GM23338 (cell line): ENCODE results near the gene NRIP3. TPM values are rescaled to one million over a fixed set of nuclear protein-coding genes. Genes with fewer than 3 reads are reported as not detected.
"Not testable (repeated sequence)": the region's sequence is repeated elsewhere in the genome, so short reads cannot be mapped to it uniquely, and the experiment has no call there.

Experiments
- ATAC-seq: fragments of 200-7000 bp; cut with Tn5 transposase; 3 replicates; pipeline ENCODE4 v1.9.1; 2020
- DNase-seq: peaks from one replicate; pipeline ENCODE4 v3.0.0-alpha.2; 2015; ENCODE audit warnings: low spot score
- H2AFZ ChIP-seq: fragments of 200-600 bp; sonication (generic); 2 replicates; pipeline ENCODE4 v1.8.0; 2016; ENCODE audit warnings: antibody characterized with exemption, mild to moderate bottlenecking, moderate library complexity
- H3F3A ChIP-seq: fragments of 200-600 bp; sonication (generic); replicated peaks from 2 replicates; pipeline ENCODE4 v1.8.0; 2017; ENCODE audit warnings: antibody characterized with exemption, mixed run types, low read depth
- H3K27ac ChIP-seq: fragments of 200-600 bp; sonication (generic); 2 replicates; pipeline ENCODE4 v1.6.1; 2016; ENCODE audit warnings: low read depth
- H3K27me3 ChIP-seq: fragments of 200-600 bp; sonication (generic); 2 replicates; pipeline ENCODE4 v1.8.0; 2016; ENCODE audit warnings: mild to moderate bottlenecking, mixed run types, moderate library complexity; ENCODE audit not compliant: insufficient read depth
- H3K36me3 ChIP-seq: fragments of 200-600 bp; sonication (generic); 2 replicates; pipeline ENCODE4 v1.8.0; 2016; ENCODE audit warnings: mild to moderate bottlenecking; ENCODE audit not compliant: insufficient read depth
- H3K4me1 ChIP-seq: fragments of 200-600 bp; sonication (generic); 2 replicates; pipeline ENCODE4 v1.8.0; 2016; ENCODE audit warnings: mild to moderate bottlenecking, moderate library complexity; ENCODE audit not compliant: insufficient read depth
- H3K4me2 ChIP-seq: fragments of 200-600 bp; sonication (generic); 2 replicates; pipeline ENCODE4 v1.7.1; 2017; ENCODE audit warnings: mixed run types
- H3K4me3 ChIP-seq: fragments of 200-600 bp; sonication (generic); 2 replicates; pipeline ENCODE4 v1.6.1; 2016; ENCODE audit warnings: mixed run types
- H3K79me2 ChIP-seq: fragments of 200-600 bp; sonication (generic); replicated peaks from 2 replicates; pipeline ENCODE4 v1.8.0; 2017; ENCODE audit warnings: mild to moderate bottlenecking; ENCODE audit not compliant: insufficient read depth
- H3K9me2 ChIP-seq: fragments of 200-600 bp; sonication (generic); 2 replicates; pipeline ENCODE4 v1.8.0; 2017; ENCODE audit not compliant: insufficient read depth
- H4K20me1 ChIP-seq: fragments of 200-600 bp; sonication (generic); replicated peaks from 2 replicates; pipeline ENCODE4 v1.8.0; 2017; ENCODE audit warnings: mild to moderate bottlenecking; ENCODE audit not compliant: insufficient read depth
- H3K27ac Mint-ChIP-seq: 2 replicates; pipeline ENCODE4 v1.8.0; 2020; ENCODE audit warnings: inconsistent platforms, mild to moderate bottlenecking, moderate library complexity, mixed read lengths
- H3K27me3 Mint-ChIP-seq: 3 replicates; pipeline ENCODE4 v1.8.0; 2022; ENCODE audit warnings: low read depth, mild to moderate bottlenecking, moderate library complexity, mixed read lengths, inconsistent platforms; ENCODE audit not compliant: insufficient read depth, poor library complexity
- H3K36me3 Mint-ChIP-seq: 3 replicates; pipeline ENCODE4 v1.8.0; 2021; ENCODE audit warnings: low read depth, mild to moderate bottlenecking, inconsistent platforms, moderate library complexity, mixed read lengths
- H3K4me1 Mint-ChIP-seq: 3 replicates; pipeline ENCODE4 v1.8.0; 2020; ENCODE audit warnings: mild to moderate bottlenecking, inconsistent platforms, mixed read lengths
- H3K4me3 Mint-ChIP-seq: 3 replicates; pipeline ENCODE4 v1.8.0; 2021; ENCODE audit warnings: moderate library complexity, mild to moderate bottlenecking, inconsistent platforms, mixed read lengths
- H3K9me3 Mint-ChIP-seq: 3 replicates; pipeline ENCODE4 v1.8.0; 2020; ENCODE audit warnings: moderate library complexity, mild to moderate bottlenecking, inconsistent platforms, mixed read lengths
- EZH2 ChIP-seq: fragments of 200-600 bp; sonication (generic); IDR thresholded peaks from one replicate; pipeline ENCODE4 v1.8.0; 2017; ENCODE audit warnings: antibody characterized with exemption, mild to moderate bottlenecking, low read depth; ENCODE audit not compliant: unreplicated experiment
- JUNB ChIP-seq: IDR thresholded peaks from one replicate; pipeline ENCODE4 v1.6.1; 2016; ENCODE audit warnings: antibody characterized with exemption; ENCODE audit not compliant: unreplicated experiment
- NANOG ChIP-seq: IDR thresholded peaks from 2 replicates; pipeline ENCODE4 v1.6.1; 2016; ENCODE audit warnings: antibody characterized with exemption, borderline replicate concordance
- POLR2AphosphoS5 ChIP-seq: IDR thresholded peaks from 2 replicates; pipeline ENCODE4 v1.6.1; 2016; ENCODE audit warnings: antibody characterized with exemption, low read depth
- ZNF114 ChIP-seq: fragments of 250-450 bp; sonication (Bioruptor Pico); IDR thresholded peaks from 2 replicates; pipeline ENCODE4 v1.5.0; 2020; ENCODE audit warnings: mild to moderate bottlenecking, moderate library complexity
- ZNF331 ChIP-seq: fragments of 250-450 bp; sonication (Bioruptor Pico); IDR thresholded peaks from 2 replicates; pipeline ENCODE4 v1.5.0; 2020; ENCODE audit warnings: low read depth, mild to moderate bottlenecking, moderate library complexity
- polyA plus RNA-seq: library from polyadenylated mRNA; unstranded; fragments of >200 nt; fragmentation: Nextera tagmentation; extraction: Ambion mirVana; gene quantifications from 2 replicates; pipeline ENCODE4 v1.2.1, GENCODE V29; 2016
- total RNA-seq: library from RNA; depleted of rRNA; stranded (reverse); fragments of >200 nt; shearing (Covaris generic); gene quantifications from 2 replicates; pipeline ENCODE4 v1.2.3, GENCODE V29; 2014
- TF ChIP-seq, protein P1 (sequence below): IDR thresholded peaks from 2 replicates; pipeline ENCODE4 v1.6.1; 2016; ENCODE audit warnings: antibody characterized with exemption
- TF ChIP-seq, protein P2 (sequence below), 2 experiments: fragments of 200-600 bp in 1 of 2; sonication (generic) in 1 of 2; conservative IDR thresholded peaks; 2 replicates each; pipeline versions ENCODE4 v1.5.1 to v1.6.1; 2016 to 2017; ENCODE audit warnings: antibody characterized with exemption in 2 of 2, low read depth in 2 of 2, mild to moderate bottlenecking in 2 of 2, moderate library complexity in 1 of 2
- TF ChIP-seq, protein P3 (sequence below): fragments of 250-450 bp; sonication (Bioruptor Pico); IDR thresholded peaks from 2 replicates; pipeline ENCODE4 v1.5.0; 2020; ENCODE audit warnings: mild to moderate bottlenecking, moderate library complexity

The NRIP3 gene
- total and polyA plus RNA-seq, 2 experiments from 2014 or later: 3.0 to 7.9 TPM

DNA sequence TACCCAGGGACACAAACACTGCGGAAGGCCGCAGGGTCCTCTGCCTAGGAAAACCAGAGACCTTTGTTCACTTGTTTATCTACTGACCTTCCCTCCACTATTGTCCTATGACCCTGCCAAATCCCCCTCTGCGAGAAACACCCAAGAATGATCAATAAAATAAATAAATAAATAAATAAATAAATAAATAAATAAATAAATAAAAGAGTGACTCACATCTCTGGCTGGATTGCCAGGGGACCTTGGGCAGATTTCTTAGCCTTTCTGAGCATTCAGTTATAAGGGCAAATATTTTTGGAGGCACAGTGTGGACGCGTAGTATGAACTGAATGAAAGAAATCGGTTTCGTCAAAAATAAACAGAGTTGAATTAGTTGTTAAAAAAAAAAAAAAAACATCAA is 24.4 kb downstream of the NRIP3 start:
- H3K27ac ChIP-seq, H3K4me1 Mint-ChIP-seq, H3K9me3 Mint-ChIP-seq, H3K9me2 ChIP-seq, H2AFZ ChIP-seq, H3K27ac Mint-ChIP-seq, H3K27me3 ChIP-seq, H4K20me1 ChIP-seq, H3K36me3 ChIP-seq, ATAC-seq, DNase-seq, H3K27me3 Mint-ChIP-seq, H3K36me3 Mint-ChIP-seq, H3K4me2 ChIP-seq, H3K4me3 ChIP-seq, H3K79me2 ChIP-seq, H3K4me3 Mint-ChIP-seq, H3F3A ChIP-seq, H3K4me1 ChIP-seq: not testable (repeated sequence)

DNA sequence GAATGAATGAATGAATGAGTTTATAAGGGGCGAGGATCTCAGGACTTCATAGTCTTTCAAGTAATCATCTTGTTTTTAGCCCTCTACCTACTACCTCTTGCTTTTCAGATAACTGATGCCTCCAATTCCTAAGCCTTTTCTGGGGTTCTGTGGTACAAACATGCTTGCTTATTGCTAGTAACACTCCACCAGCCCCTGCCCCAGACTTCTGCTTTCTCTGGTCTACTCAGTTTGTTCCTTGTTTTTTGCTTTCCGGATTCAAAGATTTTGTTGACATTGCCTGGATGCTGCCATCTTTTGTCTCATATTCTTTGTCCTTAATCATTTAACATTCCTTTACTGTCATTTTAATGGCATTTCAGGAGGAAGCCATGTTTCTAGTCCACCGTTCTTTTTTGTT is 30.7 kb downstream of the NRIP3 start:
- H3K36me3 ChIP-seq: no peaks in the 10 kb centered on the region
- no peak overlapping the region for H3K27ac Mint-ChIP-seq
- H4K20me1 ChIP-seq: no peaks in the 10 kb centered on the region
- H3K4me1 Mint-ChIP-seq: peaks cover 3% of the 10 kb centered on the region; the same call in 2 of the 3 replicates
- no peaks in the 10 kb centered on the region for H3K79me2 ChIP-seq
- no peak for DNase-seq
- no peaks in the 10 kb centered on the region for H3K9me2 ChIP-seq
- H3K27me3 ChIP-seq: no peaks in the 10 kb centered on the region
- H3K4me3 Mint-ChIP-seq: no peak overlapping the region
- H3K4me1 ChIP-seq: no peaks in the 10 kb centered on the region
- H3K36me3 Mint-ChIP-seq: peaks cover 7% of the 10 kb centered on the region; the same call in 2 of the 3 replicates
- ATAC-seq: no peak
- H3K4me3 ChIP-seq: no peak overlapping the region
- no peak overlapping the region for H3K4me2 ChIP-seq
- H3F3A ChIP-seq: no peaks in the 10 kb centered on the region
- TF ChIP-seq POLR2AphosphoS5 (no peak), EZH2 (no peak)
- TF ChIP-seq, protein P1, sequence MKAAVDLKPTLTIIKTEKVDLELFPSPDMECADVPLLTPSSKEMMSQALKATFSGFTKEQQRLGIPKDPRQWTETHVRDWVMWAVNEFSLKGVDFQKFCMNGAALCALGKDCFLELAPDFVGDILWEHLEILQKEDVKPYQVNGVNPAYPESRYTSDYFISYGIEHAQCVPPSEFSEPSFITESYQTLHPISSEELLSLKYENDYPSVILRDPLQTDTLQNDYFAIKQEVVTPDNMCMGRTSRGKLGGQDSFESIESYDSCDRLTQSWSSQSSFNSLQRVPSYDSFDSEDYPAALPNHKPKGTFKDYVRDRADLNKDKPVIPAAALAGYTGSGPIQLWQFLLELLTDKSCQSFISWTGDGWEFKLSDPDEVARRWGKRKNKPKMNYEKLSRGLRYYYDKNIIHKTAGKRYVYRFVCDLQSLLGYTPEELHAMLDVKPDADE: no peak
- H3K9me3 Mint-ChIP-seq: peaks cover 10% of the 10 kb centered on the region
- H3K27me3 Mint-ChIP-seq: no peaks in the 10 kb centered on the region
- H2AFZ ChIP-seq: no peak overlapping the region
- H3K27ac ChIP-seq: no peak overlapping the region

DNA sequence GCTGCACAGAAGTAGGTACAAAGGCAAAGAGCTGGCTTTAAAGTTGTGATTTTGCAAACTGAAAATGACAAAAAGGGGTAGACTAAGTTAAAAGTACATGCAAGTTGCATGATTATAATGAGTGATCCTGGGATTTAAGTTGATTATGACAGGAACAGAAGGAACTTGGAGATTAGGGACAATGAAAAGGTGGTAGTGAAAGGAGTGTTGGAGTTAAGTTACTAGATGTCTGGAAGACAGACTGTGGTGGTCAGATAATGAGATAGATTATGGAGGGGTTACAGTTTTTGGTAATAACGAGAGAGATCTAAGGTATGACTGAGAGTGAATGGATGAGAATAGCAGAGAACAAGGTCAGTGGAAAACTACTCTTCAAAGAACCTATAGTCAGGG is 31.9 kb downstream of the NRIP3 start:
- no peaks in the 10 kb centered on the region for H3K4me1 ChIP-seq
- H3K9me2 ChIP-seq: no peaks in the 10 kb centered on the region
- H3K27me3 ChIP-seq: no peaks in the 10 kb centered on the region
- peaks cover 5% of the 10 kb centered on the region; the same call in 2 of the 3 replicates for H3K36me3 Mint-ChIP-seq
- peaks cover 3% of the 10 kb centered on the region; the same call in 2 of the 3 replicates for H3K4me1 Mint-ChIP-seq
- no peaks in the 10 kb centered on the region for H4K20me1 ChIP-seq
- H3K4me3 Mint-ChIP-seq: no peak overlapping the region
- no peak overlapping the region for H3K4me2 ChIP-seq
- H3K27me3 Mint-ChIP-seq: no peaks in the 10 kb centered on the region
- ATAC-seq: no peak
- H3K36me3 ChIP-seq: no peaks in the 10 kb centered on the region
- no peak overlapping the region for H3K4me3 ChIP-seq
- no peak overlapping the region for H3K27ac Mint-ChIP-seq
- no peaks in the 10 kb centered on the region for H3K79me2 ChIP-seq
- no peak for DNase-seq
- H3F3A ChIP-seq: no peaks in the 10 kb centered on the region
- H2AFZ ChIP-seq: no peak overlapping the region
- H3K27ac ChIP-seq: no peak overlapping the region
- H3K9me3 Mint-ChIP-seq: peaks cover 5% of the 10 kb centered on the region
- no peak for TF ChIP-seq ZNF331 (CRISPR knock-in tag)
- no peak for TF ChIP-seq JUNB
- TF ChIP-seq, protein P2, sequence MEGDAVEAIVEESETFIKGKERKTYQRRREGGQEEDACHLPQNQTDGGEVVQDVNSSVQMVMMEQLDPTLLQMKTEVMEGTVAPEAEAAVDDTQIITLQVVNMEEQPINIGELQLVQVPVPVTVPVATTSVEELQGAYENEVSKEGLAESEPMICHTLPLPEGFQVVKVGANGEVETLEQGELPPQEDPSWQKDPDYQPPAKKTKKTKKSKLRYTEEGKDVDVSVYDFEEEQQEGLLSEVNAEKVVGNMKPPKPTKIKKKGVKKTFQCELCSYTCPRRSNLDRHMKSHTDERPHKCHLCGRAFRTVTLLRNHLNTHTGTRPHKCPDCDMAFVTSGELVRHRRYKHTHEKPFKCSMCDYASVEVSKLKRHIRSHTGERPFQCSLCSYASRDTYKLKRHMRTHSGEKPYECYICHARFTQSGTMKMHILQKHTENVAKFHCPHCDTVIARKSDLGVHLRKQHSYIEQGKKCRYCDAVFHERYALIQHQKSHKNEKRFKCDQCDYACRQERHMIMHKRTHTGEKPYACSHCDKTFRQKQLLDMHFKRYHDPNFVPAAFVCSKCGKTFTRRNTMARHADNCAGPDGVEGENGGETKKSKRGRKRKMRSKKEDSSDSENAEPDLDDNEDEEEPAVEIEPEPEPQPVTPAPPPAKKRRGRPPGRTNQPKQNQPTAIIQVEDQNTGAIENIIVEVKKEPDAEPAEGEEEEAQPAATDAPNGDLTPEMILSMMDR (conservative IDR thresholded peaks at IDR 0.05; ENCODE audit: low read depth in 2 of 2): no peak
- TF ChIP-seq POLR2AphosphoS5: no peak
- no peak for TF ChIP-seq EZH2
- TF ChIP-seq NANOG: no peak
- no peak for TF ChIP-seq ZNF114 (CRISPR knock-in tag)
- TF ChIP-seq, protein P3, sequence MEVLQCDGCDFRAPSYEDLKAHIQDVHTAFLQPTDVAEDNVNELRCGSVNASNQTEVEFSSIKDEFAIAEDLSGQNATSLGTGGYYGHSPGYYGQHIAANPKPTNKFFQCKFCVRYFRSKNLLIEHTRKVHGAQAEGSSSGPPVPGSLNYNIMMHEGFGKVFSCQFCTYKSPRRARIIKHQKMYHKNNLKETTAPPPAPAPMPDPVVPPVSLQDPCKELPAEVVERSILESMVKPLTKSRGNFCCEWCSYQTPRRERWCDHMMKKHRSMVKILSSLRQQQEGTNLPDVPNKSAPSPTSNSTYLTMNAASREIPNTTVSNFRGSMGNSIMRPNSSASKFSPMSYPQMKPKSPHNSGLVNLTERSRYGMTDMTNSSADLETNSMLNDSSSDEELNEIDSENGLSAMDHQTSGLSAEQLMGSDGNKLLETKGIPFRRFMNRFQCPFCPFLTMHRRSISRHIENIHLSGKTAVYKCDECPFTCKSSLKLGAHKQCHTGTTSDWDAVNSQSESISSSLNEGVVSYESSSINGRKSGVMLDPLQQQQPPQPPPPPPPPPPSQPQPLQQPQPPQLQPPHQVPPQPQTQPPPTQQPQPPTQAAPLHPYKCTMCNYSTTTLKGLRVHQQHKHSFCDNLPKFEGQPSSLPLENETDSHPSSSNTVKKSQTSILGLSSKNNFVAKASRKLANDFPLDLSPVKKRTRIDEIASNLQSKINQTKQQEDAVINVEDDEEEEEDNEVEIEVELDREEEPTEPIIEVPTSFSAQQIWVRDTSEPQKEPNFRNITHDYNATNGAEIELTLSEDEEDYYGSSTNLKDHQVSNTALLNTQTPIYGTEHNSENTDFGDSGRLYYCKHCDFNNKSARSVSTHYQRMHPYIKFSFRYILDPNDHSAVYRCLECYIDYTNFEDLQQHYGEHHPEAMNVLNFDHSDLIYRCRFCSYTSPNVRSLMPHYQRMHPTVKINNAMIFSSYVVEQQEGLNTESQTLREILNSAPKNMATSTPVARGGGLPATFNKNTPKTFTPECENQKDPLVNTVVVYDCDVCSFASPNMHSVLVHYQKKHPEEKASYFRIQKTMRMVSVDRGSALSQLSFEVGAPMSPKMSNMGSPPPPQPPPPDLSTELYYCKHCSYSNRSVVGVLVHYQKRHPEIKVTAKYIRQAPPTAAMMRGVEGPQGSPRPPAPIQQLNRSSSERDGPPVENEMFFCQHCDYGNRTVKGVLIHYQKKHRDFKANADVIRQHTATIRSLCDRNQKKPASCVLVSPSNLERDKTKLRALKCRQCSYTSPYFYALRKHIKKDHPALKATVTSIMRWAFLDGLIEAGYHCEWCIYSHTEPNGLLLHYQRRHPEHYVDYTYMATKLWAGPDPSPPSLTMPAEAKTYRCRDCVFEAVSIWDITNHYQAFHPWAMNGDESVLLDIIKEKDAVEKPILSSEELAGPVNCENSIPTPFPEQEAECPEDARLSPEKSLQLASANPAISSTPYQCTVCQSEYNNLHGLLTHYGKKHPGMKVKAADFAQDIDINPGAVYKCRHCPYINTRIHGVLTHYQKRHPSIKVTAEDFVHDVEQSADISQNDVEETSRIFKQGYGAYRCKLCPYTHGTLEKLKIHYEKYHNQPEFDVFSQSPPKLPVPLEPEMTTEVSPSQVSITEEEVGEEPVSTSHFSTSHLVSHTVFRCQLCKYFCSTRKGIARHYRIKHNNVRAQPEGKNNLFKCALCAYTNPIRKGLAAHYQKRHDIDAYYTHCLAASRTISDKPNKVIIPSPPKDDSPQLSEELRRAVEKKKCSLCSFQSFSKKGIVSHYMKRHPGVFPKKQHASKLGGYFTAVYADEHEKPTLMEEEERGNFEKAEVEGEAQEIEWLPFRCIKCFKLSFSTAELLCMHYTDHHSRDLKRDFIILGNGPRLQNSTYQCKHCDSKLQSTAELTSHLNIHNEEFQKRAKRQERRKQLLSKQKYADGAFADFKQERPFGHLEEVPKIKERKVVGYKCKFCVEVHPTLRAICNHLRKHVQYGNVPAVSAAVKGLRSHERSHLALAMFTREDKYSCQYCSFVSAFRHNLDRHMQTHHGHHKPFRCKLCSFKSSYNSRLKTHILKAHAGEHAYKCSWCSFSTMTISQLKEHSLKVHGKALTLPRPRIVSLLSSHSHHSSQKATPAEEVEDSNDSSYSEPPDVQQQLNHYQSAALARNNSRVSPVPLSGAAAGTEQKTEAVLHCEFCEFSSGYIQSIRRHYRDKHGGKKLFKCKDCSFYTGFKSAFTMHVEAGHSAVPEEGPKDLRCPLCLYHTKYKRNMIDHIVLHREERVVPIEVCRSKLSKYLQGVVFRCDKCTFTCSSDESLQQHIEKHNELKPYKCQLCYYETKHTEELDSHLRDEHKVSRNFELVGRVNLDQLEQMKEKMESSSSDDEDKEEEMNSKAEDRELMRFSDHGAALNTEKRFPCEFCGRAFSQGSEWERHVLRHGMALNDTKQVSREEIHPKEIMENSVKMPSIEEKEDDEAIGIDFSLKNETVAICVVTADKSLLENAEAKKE (CRISPR knock-in tag): no peak
